Occipital lobe (tissue), 2 donors: ENCODE measurements around the gene PLEKHN1. TPM values are rescaled to one million over a fixed set of nuclear protein-coding genes. Genes with fewer than 3 reads are reported as not detected.

Experiments used
- DNase-seq: peaks from one replicate; lab custom pipeline; 2025; lab: John Stamatoyannopoulos, UW
- total RNA-seq: library from RNA; depleted of rRNA; stranded (reverse); fragments of >200 nt; gene quantifications from one replicate; pipeline ENCODE4 v1.2.3, GENCODE V29; 2014

Gene PLEKHN1
- total RNA-seq, 1 donor from 2014 or later: not detected

DNA sequence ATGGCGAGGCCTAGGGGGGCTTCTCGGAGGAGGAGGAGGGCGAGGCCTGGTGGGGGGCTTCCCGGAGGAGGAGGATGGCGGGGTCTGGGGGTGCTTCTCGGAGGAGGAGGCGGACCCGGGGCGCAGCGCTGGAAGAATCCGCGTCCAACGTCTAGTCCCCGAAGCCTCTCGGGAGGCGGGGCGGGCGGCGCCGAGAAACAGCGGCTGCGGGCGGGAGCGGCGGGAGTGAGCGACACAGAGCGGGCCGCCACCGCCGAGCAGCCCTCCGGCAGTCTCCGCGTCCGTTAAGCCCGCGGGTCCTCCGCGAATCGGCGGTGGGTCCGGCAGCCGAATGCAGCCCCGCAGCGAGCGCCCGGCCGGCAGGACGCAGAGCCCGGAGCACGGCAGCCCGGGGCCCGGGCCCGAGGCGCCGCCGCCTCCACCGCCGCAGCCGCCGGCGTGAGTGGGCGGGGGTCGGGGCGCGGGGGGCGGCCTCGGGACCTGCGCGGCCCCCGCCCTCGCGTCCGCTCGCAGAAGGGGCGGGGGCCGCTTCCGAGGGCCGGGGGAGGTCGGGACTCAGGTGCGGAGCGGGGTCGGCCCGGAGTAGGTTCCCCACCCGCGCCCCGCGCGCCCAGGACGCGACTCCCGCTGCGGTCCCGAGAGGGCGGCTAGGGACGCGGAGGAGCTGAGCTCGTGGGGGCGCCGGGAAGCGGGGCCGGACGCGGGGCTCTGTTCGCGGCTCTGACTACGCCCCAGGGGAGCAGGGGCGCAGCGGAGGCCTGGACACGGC is 5.7 kb upstream of the PLEKHN1 start, which contains the start of gene KLHL17:
Gene KLHL17 (plus strand): TSS at position 222 of the 769 bp plus-strand sequence. CDS start 110 bp downstream, at position 332.
- peak; percentile 42 for DNase-seq

DNA sequence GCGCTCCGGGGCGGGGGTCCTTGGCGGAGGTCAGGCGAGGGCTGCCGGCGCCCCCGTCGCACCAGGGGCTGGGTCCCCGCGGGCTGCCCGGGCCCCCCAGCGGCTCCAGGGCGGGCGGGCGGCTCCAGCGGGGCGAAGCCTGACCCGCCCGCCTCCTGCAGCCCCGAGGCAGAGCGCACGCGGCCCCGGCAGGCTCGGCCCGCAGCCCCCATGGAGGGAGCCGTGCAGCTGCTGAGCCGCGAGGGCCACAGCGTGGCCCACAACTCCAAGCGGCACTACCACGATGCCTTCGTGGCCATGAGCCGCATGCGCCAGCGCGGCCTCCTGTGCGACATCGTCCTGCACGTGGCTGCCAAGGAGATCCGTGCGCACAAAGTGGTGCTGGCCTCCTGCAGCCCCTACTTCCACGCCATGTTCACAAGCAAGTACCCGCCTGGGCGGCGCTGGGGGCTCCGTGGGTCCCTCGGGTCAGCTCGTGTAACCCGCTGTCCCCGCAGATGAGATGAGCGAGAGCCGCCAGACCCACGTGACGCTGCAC is 5.1 kb upstream of the PLEKHN1 start:
- DNase-seq: no peak

DNA sequence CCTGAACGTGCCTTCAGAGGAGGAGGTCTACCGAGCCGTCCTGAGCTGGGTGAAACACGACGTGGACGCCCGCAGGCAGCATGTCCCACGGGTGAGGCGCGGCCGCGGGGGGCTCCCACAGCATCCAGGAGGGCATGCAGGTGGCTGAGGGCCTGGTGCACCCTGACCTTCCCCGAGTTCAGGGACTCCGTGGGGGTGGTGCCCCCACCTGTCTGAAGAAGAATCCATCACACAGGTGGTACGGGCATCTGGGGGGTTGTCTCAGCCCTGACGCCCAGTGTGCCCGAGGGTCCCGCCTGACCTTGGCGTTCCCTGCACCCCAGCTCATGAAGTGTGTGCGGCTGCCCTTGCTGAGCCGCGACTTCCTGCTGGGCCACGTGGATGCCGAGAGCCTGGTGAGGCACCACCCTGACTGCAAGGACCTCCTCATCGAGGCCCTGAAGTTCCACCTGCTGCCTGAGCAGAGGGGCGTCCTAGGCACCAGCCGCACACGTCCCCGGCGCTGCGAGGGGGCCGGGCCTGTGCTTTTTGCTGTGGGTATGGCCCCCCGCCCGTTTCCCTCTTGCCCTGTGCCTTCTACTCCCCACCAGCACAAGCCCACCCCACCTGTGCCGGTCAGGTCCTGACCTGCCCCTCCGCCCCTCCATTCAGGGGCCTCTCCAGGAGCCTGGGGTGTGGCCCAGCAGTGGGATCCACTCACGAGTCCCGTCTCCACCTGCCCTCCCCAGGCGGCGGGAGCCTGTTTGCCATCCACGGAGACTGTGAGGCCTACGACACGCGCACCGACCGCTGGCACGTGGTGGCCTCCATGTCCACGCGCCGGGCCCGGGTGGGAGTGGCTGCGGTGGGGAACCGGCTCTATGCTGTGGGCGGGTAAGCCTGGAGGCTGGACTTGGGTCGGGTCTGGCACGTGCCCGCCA is 3.6 kb upstream of the PLEKHN1 start:
- DNase-seq: no peak

DNA sequence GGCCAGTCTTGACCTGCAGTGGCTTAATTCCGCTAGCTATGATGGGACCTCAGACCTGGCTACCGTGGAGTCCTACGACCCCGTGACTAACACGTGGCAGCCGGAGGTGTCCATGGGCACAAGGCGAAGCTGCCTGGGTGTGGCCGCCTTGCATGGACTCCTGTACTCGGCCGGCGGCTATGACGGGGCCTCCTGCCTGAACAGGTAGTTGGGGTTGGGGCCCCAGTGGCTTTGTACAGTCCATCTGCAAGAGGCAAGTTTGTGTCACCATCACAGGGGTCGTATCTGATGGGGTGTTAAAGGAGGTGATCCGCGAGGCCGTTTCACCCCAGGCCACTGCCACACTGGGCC is 3.0 kb upstream of the PLEKHN1 start:
- DNase-seq: no peak

DNA sequence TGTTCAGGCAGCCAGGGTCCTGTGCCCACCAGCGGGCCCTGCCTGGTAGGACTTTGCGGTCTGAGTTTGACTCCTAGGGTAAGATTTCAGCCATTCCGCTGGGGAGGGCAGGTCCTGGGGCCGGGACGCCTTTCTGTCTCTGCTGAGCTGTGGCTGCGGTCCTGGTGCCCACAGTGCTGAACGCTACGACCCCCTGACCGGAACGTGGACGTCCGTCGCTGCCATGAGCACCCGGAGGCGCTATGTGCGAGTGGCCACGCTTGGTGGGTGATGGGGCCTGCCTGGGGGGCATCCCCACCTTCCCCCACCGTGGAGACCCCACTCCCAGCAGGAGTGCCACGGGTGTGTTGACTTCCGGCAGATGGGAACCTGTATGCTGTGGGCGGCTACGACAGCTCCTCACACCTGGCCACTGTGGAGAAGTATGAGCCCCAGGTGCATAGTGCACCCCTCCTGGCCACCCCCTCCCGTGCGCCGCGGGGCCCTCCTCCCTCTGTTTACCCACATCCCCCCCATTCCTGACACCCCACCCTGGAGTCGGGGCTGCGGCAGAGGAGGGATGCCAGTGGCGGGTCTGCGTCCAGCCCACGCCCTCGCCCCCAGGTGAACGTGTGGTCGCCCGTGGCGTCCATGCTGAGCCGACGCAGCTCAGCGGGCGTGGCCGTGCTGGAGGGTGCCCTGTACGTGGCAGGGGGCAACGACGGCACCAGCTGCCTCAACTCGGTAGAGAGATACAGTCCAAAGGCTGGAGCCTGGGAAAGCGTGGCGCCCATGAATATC is 2.3 kb upstream of the PLEKHN1 start:
- DNase-seq: no peak

DNA sequence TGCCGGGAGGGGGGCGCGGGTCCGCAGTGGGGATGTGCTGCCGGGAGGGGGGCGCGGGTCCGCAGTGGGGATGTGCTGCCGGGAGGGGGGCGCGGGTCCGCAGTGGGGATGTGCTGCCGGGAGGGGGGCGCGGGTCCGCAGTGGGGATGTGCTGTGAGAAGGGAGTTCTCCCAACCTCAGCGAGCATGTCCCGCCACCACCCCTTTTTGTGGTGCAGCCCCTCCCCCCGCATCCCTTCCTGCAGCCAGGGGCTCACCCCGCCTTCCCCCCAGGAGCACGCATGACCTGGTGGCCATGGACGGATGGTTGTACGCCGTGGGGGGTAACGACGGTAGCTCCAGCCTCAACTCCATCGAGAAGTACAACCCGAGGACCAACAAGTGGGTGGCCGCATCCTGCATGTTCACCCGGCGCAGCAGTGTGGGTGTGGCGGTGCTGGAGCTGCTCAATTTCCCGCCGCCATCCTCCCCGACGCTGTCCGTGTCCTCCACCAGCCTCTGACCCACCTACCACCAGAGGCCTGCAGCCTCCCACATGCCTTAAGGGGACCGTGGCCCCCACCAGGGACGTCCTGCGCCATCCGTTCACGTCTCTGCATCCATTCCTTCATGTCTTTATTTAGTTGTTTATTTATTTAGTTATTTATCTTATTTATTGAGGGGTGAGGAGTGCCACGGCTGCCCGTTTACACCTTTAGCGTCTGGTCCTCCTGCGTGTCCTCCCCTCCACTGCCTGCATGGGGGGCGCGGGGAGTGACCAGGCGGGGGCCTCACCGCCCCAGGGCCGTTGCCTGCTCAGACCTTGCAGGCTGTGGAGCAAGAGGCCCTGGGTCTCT is 1.4 kb upstream of the PLEKHN1 start:
- no peak for DNase-seq

DNA sequence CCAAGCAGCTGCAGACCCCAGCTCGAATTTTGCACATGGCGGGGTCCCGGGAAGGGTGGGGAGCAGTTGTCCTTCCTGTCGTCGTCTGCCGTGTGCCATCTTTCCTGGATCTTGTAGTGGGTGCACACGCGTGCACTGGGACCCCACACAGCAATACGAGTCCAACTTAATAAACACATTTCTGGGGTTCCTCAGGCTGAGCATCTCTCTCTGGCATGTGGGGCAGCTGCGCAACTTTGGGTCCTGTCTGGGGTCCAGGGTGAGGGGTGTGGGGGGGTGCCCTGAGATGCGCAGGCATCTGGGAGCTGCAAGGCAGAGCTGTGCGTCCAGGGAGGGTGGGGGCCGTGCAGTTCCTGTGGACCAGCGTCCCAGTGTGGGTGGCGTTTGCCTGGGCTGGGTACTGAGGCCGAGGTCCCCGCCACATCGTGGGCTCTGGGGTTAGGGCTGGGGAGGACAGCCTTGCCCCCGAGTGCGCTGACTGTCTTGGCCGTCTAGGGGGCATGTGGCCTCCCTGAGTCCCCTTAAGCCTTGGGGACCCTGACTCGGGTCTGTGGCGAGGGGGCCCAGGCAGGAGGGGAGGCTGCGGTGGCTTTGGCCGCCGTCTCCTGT is 652 bp upstream of the PLEKHN1 start:
- DNase-seq: no peak

DNA sequence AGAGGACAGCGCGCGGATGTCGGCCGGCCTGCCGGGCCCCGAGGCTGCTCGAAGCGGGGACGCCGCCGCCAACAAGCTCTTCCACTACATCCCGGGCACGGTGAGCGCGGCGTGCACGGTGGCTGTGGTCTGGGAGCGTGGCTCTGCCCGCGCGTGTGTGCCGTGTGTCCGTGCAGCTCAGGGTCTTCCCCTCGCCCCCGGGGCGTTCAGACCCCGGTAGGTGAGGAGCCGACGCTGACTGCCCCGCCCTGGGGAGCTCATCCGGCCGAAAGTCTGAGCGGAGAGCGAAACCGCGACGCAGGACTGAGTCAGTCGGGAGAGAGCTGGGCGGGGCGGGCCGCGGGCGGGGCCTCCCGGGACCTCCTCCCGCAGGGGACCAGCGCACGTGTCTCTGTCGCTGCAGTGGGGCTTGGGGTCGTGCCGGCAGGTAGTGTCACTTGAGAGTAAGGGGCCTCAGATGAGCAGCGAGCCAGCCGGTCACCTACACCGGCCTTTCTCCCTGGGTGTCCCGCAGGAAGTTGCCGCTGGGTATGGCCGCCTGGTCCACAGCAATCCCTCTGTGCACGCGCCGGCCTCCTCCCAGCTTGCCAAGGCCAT is 520 bp downstream of the PLEKHN1 start:
- peak; percentile 31 for DNase-seq

DNA sequence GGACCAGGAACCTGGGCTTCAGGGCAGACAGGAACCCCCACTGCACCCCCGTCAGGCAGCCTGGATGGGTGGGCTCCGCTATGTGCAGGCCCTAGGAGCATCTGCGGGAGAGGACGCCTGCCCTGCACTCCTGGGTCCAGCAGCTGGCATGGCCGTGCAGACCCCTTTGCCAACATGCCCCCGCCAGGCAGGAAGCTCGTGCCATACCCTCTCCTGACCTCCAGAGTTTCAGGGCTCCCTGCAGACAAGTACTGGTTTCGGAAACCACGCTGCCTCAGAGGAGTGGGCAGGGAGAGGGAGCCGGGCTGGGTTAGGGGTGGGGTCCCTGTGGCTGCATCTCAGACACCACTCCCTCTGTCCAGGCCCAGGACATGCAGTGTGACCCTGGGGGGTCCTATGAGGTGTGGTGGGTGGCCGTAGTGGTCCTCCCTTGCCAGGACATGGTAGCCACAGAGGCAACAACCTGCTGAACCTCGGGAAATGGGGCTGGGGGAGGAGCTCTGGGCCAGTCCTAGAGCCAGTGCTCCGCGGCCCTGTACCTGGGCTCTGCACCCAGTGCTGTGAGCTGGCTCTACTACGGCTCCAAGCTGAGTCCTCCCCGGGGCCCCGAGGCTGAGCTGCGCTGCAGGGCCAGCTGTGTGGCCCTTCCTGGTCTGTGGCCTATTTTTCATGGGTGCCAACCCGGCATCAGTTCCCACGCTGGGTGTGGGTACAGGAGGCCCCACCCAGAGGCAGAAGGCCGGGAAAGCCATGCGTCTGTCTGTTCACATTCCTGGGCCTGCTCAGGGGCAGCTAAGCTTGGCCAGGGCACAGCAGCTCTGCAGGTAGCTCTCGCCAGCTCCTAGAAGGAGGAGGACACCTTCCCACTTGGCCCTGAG is 1.4 kb downstream of the PLEKHN1 start:
- no peak for DNase-seq

DNA sequence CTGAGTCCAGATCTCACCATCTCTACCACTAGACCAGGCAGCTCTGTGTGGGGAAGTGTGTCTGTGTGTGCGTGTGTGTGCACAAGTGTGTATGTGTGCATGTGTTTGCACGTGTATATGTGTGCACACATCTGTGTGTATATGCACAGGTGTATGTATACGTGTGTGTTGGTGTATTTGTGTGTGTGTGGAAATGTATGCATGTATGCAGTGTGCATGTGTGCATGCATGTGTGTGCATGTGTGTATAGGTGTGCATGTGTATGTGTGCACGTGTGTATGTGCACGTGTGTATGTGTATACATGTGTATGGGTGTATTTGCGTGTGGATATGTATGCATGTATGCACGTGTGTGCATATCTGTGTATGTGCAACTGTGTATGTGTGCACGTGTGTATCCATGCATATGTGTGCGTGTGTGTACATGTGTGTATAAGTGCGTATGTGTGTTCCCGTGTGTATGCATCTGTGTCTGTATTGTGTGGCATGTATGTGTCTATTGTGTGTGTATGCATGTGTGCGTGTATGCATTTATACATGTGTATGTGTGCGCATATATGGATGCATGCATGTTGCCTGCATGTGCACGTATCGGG is 3.1 kb downstream of the PLEKHN1 start:
- DNase-seq: no peak

DNA sequence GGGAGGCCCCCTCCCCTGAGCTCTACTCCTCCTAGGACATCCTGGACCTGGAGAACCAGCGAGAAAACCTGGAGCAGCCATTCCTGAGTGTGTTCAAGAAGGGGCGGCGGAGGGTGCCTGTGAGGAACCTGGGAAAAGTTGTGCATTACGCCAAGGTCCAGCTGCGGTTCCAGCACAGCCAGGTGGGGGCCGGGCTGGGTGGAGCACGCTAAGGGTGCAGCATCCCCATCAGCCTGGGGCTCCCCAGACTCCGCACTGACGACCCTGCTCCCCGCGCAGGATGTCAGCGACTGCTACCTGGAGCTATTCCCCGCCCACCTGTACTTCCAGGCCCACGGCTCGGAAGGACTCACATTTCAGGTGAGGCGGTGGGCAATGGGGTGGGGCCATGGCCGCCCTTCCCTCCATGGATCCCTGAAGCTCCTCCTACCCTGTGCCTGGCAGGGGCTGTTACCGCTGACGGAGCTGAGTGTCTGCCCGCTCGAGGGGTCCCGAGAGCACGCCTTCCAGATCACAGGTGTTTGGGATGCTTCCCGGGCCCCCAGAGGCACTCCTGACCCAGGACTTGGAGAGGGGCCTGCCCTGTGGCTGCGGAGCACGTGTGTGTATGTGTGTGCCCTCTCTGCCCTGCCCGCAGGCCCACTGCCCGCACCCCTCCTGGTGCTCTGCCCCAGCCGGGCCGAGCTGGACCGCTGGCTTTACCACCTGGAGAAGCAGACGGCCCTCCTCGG is 4.1 kb downstream of the PLEKHN1 start:
- DNase-seq: no peak

DNA sequence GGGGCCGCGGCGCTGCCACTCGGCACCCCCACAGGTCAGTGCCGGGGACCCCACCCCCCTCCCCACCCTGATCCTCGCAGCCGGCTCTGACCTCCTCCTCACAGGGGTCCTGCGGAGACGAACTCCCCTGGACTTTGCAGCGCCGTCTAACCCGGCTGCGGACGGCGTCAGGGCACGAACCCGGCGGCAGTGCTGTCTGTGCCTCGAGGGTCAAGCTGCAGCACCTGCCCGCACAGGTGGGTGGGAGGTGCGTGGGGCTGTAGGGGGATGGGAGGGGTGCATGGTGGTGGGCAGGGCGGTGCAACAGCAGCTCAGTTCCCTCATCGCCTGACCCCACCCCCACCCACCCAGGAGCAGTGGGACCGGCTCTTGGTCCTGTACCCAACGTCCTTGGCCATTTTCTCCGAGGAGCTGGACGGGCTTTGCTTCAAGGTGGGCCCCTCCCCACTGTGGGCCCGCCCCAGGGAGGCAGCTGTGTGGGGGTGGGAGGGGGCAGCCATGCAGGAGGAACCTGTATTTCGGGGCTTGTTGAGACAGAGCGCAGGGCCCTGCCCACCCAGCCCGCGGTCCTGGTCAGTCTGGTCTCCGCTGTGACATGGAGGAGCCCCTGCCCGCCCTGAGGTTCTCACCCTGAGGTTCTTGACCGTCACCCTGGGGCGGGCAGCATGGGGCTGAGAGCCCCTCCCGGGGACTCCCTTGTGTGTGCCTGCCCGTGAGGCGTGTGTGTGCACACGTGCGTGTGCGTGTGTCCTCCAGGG is 4.9 kb downstream of the PLEKHN1 start:
- DNase-seq: no peak

DNA sequence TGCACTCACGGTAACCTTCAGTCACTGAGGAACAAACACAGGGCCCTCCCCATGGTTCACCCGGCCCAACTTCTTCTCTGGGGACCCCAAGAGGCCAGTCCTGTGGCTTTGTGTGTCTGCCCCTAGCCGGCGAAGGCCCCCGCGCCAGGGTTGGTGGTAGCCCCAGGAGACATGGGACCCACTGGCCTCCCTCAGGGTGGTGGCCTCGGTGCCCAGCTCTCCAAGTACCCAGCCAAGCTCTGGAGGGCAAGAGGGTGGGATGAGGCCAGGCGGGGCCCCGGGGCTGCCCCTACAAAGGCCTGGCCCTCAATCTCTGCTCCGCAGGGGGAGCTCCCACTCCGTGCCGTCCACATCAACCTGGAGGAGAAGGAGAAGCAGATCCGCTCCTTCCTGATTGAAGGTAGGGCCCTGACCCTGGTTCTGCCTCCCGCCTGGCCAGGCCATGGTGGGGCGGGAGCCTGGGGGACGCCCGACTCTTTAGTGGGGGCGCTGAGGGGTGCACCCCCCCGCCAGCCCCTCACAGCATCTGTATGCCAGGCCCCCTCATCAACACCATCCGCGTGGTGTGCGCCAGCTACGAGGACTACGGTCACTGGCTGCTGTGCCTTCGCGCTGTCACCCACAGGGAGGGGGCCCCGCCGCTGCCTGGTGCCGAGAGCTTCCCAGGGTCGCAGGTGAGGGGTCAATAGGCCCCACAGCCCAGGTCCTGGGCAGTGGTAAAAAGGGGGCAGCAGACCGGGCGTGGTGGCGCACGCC is 5.6 kb downstream of the PLEKHN1 start:
- no peak for DNase-seq

DNA sequence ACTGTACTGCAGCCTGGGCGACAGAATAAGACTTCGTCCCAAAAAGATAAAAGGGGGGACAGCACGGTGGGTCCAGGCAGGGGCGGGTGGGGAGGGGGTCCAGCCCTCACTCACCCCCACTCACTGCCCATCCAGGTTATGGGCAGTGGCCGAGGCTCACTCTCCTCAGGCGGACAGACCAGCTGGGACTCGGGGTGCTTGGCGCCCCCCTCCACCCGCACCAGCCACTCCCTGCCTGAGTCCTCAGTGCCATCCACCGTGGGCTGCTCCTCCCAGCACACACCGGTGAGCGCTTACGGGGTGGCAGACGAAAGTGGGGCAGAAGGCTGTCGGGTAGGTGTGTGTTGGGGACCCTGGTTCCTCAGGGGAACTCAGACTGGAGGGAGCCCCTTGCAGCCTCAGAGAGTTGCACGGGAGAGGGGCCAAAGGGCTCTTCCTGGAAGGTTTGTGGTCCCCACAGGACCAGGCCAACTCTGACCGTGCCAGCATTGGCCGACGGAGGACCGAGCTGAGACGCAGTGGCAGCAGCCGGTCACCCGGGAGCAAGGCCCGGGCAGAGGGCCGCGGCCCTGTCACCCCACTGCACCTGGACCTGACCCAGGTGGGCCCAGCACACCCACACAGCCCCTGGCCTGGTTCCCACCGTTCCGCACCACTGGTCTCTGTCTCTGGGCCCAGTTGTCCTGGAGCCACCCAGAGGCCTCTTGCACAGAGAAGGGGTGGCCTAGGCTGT is 6.6 kb downstream of the PLEKHN1 start:
- no peak for DNase-seq
